GM21528 (cell line): ENCODE results near the gene LTBP2.

Source experiments
- ATAC-seq: cut with Tn5 transposase; IDR thresholded peaks from one replicate; pipeline ENCODE4 v1.9.1; 2021; ENCODE audit warnings: mild to moderate bottlenecking, moderate library complexity; ENCODE audit not compliant: unreplicated experiment, low FRiP score

LTBP2 gene

DNA sequence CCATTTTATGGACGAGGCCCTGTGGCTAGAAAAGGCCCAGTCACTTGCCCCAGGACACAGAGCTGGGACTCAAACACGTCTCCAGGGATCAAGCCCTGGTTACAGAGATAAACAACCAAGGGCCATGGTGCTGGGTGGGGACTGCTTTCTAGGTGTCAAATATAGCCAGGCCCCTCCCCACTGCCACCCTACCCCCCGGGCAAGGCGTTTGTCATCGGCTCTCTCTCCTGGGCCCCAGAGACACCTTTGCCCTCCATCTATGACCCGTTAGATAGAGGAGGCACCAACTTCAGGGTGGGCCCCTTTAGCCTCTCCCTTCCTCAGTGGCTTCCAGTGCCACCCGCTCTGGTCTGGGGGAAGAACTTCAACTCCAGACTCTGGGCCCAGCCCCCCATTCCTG lies 18.0 kb downstream of the LTBP2 start:
- ATAC-seq, result no peak

DNA sequence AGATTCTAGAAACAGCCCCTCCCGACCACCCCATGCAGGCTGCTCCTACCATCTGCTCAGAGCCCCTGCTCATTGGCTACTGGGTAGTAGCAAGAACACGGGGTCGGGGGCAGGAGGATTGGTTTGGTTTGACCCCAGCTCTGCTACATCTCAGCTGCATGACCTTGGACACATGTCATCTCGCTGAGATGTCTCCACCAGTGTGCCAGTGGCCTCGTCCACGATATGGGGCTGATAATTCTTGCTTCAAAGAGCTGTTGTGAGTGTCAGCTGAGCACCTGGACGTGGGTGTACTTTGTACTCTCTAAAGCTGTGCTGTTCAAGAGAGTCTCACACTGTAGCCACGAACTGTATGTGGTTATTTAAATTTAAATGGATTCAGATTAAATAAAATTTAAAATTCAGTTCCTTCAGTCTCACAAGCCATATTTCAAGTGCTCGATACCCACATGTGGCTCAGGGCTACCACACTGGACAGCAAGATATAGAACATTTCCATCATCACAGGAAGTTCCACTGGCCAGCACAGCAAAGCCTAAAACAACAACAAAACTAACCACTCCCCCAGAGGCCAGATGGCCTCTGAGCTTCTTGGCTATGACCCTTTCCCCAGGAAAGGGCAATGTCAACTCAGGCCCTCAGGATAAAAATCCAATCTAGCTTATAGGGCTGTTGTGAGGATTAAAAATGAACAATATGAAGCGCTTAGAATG lies 18.6 kb downstream of the LTBP2 start:
- ATAC-seq, result no peak

DNA sequence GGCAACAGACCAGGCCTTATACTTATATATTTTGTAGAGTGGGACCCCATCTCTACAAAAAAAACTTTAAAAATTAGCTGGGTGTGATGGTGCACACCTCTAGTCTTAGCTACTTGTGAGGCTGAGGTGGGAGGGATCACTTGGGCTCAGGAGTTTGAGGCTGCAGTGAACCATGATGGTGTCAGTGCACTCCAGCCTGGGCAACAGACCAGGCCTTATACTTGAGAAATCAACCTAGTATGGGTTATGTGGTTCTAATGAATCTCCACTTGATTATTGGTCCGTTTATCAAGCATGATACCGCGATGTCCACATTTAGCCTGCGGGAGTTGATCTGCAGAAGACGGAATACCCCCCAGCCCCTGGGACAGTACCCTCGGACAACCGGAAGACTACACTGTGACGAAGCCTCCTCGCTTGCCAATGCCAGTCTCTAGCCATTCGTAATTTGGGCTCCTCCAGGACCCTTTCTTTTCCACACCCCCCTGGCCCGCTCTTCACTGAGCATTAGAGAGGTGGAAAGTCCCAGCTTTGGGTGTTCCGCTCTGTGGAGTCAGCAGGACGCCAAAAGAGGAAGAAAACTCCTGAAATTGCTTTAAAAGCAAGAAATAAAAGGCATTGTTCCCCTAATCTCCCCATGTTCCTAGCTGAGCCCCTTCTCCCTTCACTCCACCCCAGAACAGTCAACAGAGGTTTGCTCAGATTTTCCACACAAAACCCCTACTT lies 19.4 kb downstream of the LTBP2 start:
- no peak for ATAC-seq

DNA sequence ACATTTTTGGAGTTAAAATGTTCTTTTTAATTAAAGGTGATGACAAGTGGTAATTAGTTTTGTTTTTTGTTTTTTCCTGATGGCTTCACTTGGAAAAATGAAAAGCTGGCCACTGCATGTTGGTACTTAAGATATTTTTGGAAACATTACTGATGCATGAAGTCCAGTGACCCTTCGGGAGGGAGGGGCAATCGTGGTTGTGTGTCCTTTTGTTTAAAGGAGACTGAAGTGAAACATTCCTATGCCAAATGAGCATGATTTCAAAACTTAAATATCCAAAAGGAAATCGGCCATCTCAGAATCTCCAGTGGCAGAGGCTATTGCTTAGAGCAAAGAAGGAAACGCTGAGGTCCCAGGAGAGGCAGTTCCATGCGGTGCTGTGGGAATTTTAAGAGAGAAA lies 20.1 kb downstream of the LTBP2 start:
- no peak for ATAC-seq

DNA sequence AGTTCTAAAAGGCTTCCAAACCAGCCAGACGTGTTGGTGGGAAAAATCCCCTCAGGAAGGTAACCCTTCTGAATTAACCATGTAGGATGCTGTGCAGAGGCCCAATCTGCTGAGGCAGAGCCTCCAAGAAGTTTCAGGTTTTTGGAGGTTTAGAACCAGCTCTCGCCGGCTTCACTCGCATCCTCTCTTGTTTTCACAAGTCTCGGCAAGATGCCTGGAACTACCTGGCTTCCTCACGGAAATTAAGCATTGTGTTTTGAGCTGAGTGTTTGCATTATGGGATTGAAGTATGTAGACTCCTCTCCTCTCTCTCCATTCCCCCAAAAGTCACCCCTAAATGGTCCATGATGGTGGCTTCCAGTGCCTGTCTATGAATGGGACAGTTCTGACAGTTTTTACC lies 20.6 kb downstream of the LTBP2 start:
- ATAC-seq, result no peak

DNA sequence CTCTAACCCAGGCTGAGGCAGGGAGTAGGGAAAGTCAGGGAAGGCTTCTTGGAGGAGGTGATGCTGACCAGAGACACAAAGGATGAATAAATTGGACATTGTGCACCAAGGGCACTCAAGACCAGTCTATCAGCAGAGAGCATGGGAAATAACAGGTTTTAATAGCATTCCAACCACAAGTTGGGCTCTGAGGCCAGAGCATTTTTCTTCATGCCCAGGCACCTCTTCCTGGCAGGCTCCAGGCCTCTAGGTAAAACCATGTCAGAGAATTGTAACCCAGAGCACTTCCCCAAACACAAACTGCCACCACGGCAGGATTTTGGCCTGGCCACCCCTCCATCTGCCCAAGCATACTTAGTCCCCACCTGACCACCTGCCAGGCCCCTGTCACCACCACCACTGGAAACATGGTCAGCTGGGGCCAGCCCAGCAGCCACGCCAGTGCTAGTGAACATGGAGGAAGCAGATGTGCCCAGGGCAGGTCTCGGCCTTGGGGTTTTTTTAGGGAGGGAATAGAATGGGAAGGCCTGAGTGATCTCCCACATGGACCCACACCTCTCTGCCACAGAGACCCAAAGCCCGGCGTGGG lies 22.7 kb downstream of the LTBP2 start:
- no peak for ATAC-seq

DNA sequence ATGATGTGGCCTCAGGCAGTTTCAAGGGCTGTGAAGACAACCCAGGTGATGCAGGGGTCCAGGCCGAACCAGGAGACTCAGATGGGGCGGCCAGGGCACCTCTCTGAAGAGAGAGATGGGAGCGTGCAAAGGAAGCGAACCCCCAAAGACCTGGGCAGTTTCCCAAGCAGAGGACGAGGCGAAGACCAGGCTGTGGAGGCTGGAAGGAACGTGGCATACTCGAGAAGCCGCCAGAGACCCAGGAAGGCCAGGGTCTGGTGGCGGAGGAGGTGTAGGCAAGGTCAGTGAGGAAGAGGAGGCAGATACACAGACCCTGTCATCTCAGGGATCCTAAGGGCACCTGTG lies 24.7 kb downstream of the LTBP2 start:
- ATAC-seq, result no peak

DNA sequence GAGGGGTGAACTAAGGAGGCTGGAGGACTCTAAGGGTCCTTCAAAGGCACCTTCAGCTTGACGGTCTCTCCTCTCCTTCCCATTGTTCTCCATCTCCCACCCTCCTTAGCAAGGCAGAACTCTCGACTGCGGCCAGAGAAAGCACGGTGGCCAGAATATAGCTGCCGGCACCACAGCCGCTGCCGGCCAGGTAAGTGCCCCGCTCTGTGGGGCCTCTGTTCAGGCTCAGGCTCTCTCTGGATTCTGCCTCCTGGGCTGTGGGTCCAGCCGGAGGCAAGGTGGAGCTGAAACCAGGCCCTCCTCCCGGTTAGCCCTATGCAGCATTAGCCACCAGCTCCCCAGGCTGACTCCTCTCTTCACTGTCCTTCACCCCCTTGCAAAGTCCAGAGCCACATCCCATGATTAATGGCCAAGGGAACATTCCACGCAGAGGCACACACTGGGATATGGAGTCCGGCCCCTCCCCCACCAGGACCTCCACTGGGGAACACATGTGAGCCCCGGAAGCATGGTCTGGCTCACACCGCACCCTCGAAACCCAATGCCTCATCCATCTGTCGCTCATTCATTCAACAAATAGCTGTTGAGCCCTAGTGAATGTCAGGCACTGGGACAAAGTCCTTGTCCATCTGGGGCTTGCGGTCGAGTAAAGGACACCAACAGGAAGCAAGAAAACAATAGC lies 25.2 kb downstream of the LTBP2 start:
- no peak for ATAC-seq

DNA sequence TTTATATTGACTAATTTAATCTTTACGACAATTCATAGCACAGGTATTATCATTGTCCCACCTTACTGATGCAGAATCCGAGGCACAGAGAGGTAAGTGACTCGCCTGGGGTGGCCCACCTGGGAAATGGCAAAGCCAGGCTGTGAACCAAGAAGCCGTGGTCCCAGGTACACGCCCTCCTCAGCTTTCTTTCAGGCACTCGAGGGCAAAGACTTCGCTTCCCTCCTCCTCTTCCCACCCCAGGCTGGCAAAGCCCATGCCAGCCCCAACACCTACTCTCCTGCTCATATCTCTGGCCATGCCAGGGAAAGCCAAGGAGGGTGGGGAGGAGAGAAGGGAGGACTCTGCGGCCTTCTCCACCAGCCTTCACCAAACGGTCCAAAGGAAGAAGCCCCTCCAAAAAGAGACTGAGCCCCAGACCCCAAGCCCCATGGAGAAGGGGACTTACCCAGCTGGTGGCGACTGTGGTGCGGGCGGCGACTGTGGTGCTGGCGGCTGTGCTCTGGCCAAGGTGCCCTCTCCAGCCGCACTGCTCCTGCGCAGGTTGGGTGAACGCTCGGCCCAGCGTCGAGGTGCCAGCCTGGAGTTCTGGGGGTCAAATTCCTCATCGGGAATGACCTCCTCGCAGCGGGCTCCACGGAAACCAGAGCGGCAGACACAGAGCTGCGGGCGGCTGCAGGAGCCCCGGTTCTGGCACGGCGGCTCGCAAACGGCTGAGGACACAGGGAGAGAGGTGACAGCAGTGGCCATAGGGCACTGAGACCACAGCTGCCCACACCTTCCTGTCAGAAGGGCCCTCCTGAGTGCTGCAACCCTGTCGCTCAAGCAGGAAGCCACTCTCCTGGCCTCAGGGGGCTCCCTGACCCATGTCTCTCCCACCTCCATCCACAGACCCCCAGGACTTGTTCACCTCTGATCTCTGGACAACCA lies 26.4 kb downstream of the LTBP2 start:
- ATAC-seq, result no peak

DNA sequence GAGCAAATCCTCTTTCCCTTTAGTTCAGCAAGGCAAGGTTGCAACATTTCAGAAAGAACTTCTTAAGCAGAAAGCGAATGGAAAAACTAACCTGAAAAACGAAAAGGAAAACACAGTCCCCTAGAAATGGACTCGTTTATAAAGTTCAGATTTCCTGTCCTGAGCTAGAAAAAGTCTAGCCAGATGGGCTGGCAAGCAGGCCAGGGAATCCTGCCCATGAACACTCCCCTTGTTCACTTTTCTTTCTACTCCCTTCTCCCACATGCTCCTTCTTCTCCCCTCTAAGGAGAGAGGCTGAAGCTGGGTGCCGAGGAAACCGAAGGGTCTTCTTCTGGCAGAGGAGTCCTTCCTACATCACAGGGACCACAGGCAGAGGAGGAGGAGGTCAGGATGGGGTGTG lies 27.1 kb downstream of the LTBP2 start:
- ATAC-seq, result no peak

DNA sequence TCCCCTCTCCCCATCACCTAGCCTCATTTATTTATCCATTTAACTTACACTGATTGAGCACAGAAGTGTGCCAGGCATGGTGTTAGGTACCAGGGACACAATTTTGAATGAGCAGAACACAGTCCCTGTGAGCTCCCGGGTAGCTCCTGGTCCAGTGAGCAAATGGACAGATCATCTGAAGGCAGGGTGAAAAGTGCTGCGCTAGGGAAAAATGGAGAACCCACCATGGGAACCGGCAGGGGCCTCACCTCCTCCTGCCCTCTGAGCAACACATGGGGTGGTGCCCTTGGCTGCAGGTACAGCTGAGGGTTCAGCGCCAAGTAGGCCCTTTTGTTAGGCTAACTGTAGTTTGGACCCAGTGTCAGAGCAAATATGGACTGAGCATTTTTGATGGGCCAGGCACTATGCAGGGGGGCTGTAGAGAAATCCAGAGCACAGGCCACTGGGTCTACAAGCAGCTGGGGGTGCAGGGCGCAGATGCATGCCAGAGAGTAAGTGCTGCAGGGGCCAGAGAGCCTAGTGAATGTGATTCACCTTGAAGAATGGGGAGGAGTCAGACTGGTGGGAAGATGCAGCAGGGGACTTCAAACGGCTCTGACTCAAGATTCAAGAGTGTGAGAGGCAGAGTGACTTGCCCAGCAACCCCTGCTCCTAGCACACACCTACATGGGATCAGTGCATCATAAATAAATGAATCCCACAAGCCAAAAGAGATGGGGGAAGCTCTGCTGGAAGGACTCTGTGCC lies 28.2 kb downstream of the LTBP2 start:
- no peak for ATAC-seq

DNA sequence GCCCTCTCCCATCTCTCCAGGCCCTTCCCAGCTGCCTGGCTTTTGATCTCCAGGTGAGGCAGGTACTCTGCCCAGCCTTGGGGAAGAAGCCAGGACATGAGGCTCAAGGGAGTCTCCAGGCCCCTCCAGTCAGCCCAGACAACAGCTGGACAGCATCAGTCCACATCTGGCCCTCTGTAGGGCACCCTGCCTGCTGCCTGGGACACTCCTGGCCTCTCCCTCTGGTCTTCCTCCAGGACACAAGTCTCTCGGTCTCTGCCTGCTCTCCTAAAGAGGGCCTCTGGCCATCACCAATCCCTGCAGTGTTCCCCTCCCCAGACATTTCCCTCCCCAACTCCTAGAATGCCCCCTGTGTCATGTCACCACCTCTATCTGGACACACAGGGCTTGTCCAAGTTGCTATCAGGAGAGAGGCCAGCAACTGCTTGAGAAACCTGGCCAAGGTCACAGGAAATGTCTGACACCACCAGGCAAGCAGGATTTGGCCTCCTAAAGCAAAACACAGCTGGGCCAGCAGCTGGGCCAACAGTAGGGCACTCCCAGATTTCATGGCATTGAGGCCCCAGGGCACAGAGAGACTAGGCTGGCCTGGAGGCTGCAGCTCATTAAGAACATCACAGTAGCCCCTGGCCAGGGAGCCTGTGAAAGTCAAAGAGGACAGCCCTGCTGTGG lies 29.0 kb downstream of the LTBP2 start:
- ATAC-seq, result no peak

DNA sequence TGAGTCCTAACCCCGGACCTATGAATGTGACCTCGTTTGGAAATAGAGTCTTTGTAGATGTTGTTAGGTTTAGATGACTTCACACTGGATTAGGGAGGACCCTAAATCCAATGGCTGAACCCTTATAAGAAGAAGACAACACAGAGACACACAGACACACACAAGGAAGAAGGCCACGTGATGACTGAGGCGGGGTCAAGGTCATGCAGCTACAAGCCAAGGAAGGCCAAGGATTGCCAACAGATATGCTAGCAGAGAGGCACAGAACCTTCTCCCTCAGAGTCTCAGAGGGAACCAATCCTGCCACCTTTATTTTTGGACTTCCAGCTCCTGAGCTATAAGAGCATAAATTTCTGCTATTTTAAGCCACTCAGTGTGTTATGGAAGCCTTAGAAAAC lies 31.8 kb downstream of the LTBP2 start:
- ATAC-seq, result no peak

DNA sequence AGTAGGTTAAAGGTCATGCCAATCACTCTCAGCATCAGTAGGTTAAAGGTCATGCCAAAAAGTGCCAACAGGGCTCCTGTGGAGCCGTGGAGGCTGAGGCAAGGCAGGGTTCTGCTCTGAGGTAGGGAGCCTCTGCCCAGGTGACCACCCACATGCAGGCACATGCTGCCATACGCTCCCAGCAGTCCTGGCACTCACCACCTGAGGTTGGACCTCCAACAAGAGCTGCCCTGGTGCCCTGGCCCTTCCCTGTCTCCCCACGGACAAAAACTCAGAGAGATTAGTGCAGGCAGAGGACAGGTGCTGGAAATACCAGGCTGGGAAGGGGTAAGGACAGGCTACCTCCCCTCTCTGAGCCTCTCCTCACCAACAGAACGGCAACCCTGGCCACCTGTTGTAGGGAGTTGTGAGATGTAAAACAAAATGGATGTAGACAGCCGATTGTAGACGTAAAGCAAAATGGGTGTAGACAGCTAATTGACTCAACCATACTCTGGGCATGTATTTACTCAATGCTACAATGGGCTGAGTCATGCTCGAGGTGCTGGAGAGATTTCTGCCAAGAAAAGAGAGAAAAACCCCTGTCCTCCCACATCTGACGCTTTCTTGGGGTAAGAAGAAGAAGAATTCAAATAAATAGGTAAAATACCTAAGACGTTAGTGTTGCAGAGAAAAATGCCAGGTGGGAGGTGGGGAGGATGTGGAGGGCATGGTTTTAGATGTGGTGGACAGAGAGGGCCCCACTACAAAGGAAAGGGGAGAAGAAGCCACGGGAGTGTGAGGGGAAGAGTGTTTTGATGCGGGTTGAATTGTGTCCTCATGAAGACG lies 32.4 kb downstream of the LTBP2 start:
- no peak for ATAC-seq

DNA sequence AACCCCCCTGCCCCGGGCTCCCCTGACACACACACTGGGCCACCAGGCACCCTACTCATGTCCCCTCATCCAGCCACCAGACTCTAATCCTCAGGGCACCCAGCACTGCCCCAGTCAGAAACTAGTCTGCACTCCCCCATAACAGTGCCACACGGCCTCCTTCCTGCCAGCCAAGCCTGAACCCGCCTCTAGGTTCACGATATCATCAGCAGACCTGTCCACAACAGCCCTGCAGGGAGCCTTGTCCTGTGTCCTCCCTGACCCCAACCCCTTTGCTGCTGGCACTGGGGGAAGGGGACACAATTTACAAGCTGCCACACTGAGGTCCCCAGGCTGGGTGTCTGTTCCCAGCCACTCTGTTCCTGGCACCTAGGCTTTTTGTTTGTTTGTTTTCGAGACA lies 33.6 kb downstream of the LTBP2 start:
- no peak for ATAC-seq

DNA sequence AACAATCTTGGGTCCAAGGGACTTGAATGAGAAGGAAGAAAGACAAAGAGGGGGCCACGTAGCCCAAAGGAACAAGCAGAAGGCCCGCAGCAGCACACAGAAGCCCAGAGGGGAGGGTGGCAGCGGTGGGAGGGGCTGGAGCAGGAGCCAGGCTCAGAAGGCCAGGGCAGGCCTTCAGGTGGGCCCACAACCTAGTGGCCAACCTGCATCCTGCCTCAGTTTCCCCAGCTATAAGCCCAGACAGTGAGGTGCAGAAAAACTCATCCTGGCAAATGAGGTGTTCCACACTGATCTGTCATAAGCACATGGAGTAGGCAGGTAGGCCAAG lies 34.1 kb downstream of the LTBP2 start:
- no peak for ATAC-seq

DNA sequence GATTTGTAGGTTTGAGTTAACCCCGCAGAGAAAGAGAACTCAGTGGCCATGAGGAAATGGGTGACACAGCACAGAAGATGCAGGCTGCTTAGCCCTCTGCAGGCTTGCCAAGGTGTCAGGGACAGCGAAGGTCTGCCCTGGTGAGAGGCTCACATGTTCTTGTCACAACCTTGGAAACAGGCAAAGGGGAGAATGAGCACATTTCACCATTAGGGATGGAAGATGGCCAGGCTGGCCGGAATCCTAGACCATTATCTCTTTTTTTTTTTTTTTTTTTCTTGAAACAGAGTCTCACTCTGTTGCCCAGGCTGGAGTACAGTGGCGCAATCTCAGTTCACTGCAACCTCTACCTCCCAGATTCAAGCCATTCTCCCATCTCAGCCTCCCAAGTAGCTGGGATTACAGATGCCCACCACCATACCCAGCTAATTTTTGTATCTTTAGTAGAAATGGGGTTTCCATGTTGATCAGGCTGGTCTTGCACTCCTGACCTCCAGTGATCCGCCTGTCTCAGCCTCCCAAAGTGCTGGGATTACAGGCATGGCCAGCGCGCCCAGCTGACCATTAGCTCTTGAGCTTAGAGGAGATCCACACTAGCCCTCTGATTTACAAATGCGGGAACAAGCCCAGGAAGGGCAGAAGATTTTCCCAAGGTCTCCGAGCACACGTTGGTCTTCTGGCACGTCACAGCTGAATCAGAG lies 34.6 kb downstream of the LTBP2 start:
- ATAC-seq, result no peak

DNA sequence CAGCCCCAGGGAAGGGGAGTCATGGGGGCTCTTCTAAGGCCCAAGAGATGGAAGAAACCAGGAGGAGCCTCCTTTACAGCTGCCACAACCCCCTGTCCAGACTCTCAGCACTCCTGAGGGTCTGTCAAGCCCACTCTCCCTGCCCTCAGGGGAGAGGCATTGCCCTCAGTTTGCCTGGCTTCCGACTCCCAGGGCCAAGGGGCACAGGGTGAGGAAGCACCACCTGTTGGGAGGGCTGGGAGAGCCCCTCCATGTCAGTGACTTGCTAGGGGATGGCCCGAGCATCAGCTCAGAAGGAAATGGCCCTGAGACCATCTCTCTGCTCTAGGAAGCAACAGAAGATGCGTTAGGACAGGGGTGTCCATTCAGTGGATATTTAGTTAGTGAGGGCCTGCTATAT lies 36.1 kb downstream of the LTBP2 start:
- ATAC-seq, result no peak
